Stomach (tissue), 9 donors: ENCODE measurements around the gene TBC1D4. TPM values are rescaled to one million over a fixed set of nuclear protein-coding genes. Genes with fewer than 3 reads are reported as not detected.

Experiments used
- DNase-seq, 2 donors: peaks; one replicate each; pipeline versions ENCODE4 v3.0.0 to v3.0.0-alpha.2; 2013 to 2019
- H3K27ac ChIP-seq, 5 donors: fragments of 200-600 bp in 4 of 5; sonication (generic) in 4 of 5; one replicate each; pipeline ENCODE4 v1.5.1; 2013 to 2019; ENCODE audit warnings: mild to moderate bottlenecking in 1 of 5, moderate library complexity in 1 of 5
- H3K27me3 ChIP-seq, 3 donors: fragments of 200-600 bp; sonication (generic); one replicate each; pipeline ENCODE4 v1.5.1; 2017 to 2019; ENCODE audit warnings: mixed run types in 1 of 3
- H3K36me3 ChIP-seq, 4 donors: fragments of 200-600 bp; sonication (generic); 1 replicate in 3 of 4; 2 replicates in 1 of 4; pipeline ENCODE4 v1.5.1; 2016 to 2019
- H3K4me1 ChIP-seq, 4 donors: fragments of 200-600 bp; sonication (generic); one replicate each; pipeline ENCODE4 v1.5.1; 2016 to 2019
- H3K4me3 ChIP-seq, 4 donors: fragments of 200-600 bp; sonication (generic) in 3 of 4; one replicate each; pipeline ENCODE4 v1.5.1; 2016 to 2019; ENCODE audit warnings: mild to moderate bottlenecking in 1 of 4
- H3K9me3 ChIP-seq, 4 donors: fragments of 200-600 bp; sonication (generic); one replicate each; pipeline ENCODE4 v1.5.1; 2016 to 2019
- EP300 ChIP-seq: sonication (generic); formaldehyde crosslinking; IDR thresholded peaks from one replicate; pipeline ENCODE4 v1.6.1; 2017; ENCODE audit warnings: antibody characterized with exemption
- POLR2A ChIP-seq, 4 donors: fragments of 450-650 bp; IDR thresholded peaks; one replicate each; pipeline ENCODE4 v1.6.1; 2016; ENCODE audit warnings: antibody characterized with exemption in 4 of 4, control low read depth in 2 of 4, mild to moderate bottlenecking in 1 of 4, moderate library complexity in 1 of 4
- POLR2AphosphoS5 ChIP-seq, 3 donors: sonication (generic); formaldehyde crosslinking; IDR thresholded peaks; one replicate each; pipeline ENCODE4 v1.6.1; 2016; ENCODE audit warnings: antibody characterized with exemption in 3 of 3
- WGBS, 5 donors: extraction: QIAGEN DNeasy Blood & Tissue Kit in 3 of 5; methylation state at CpG; one replicate each; pipeline versions ENCODE4 v1.1.5 to v1.1.7; 2013 to 2018; 5-methylcytosine and 5-hydroxymethylcytosine counted together
- intact Hi-C: fragments of 100-400 bp; cut with DNase I; formaldehyde crosslinking; loops from one replicate; pipeline ENCODE4 v1.15.1; 2023; ENCODE audit warnings: low total_unique reads
- polyA plus RNA-seq, 3 donors: library from polyadenylated mRNA; stranded (reverse); fragments of 200-250 nt; gene quantifications; one replicate each; pipeline ENCODE4 v1.2.3, GENCODE V29; 2013
- total RNA-seq, 5 donors: library from RNA; depleted of rRNA; stranded (reverse); fragments of >200 nt; gene quantifications; one replicate each; pipeline versions ENCODE4 v1.1.0 to v1.2.3, GENCODE V29; 2014 to 2016
- TF ChIP-seq, protein P1 (sequence below), 7 experiments: fragments of 450-650 bp in 4 of 7; fragments of 200-600 bp in 3 of 7; sonication (generic) in 3 of 7; IDR thresholded peaks; one replicate each; pipeline ENCODE4 v1.5.1; 2016 to 2019; ENCODE audit warnings: antibody characterized with exemption in 7 of 7, control low read depth in 2 of 7, mild to moderate bottlenecking in 1 of 7
- donor health status: healthy with polysubstance abuse.
- donor health status: Bipolar disorder and iron deficiency.
- donor health status: healthy.

Gene TBC1D4
- total and polyA plus RNA-seq, 8 donors = 4.9 to 47.8 (median 27.3) TPM

DNA sequence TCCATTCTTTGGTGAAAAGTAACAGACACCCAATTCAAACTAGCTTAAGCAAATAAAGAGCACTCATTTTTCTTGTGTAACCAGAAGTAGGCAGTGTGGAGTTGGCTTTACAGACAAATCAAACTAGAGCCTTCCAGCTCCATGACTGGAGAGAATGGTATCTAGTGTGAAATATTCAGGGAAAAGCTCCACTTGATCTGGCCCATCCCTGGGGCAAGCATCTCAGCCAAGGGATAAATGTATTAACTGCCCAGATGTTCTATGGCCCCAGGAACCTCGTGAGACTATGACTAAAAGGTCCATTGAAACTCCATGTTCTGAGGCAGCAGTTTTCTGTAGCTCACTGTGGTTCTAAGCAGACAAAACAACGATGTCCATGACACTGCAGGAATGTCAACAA, 49.9 kb downstream of the TBC1D4 start:
- intact Hi-C loops = no loop called here
- no peak for DNase-seq
- 49 to 61% (median 55%) methylated on average over 2 of the region's 2 CpGs for WGBS, 5 donors
- Histone ChIP-seq H3K36me3 (no peaks in the 10 kb centered on the region), H3K27me3 (no peaks in the 10 kb centered on the region), H3K27ac (no peak overlapping the region), H3K4me3 (no peak overlapping the region), H3K9me3 (no peaks in the 10 kb centered on the region), H3K4me1 (peaks cover 0 to 23% (median 9%) of the 10 kb centered on the region in 4 donors)
- TF ChIP-seq POLR2AphosphoS5 (IDR thresholded peaks at IDR 0.05) = no peak
- no peak for TF ChIP-seq EP300
- TF ChIP-seq, protein P1, sequence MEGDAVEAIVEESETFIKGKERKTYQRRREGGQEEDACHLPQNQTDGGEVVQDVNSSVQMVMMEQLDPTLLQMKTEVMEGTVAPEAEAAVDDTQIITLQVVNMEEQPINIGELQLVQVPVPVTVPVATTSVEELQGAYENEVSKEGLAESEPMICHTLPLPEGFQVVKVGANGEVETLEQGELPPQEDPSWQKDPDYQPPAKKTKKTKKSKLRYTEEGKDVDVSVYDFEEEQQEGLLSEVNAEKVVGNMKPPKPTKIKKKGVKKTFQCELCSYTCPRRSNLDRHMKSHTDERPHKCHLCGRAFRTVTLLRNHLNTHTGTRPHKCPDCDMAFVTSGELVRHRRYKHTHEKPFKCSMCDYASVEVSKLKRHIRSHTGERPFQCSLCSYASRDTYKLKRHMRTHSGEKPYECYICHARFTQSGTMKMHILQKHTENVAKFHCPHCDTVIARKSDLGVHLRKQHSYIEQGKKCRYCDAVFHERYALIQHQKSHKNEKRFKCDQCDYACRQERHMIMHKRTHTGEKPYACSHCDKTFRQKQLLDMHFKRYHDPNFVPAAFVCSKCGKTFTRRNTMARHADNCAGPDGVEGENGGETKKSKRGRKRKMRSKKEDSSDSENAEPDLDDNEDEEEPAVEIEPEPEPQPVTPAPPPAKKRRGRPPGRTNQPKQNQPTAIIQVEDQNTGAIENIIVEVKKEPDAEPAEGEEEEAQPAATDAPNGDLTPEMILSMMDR (IDR thresholded peaks at IDR 0.05) = no peak
- no peak for TF ChIP-seq POLR2A (IDR thresholded peaks at IDR 0.05)

DNA sequence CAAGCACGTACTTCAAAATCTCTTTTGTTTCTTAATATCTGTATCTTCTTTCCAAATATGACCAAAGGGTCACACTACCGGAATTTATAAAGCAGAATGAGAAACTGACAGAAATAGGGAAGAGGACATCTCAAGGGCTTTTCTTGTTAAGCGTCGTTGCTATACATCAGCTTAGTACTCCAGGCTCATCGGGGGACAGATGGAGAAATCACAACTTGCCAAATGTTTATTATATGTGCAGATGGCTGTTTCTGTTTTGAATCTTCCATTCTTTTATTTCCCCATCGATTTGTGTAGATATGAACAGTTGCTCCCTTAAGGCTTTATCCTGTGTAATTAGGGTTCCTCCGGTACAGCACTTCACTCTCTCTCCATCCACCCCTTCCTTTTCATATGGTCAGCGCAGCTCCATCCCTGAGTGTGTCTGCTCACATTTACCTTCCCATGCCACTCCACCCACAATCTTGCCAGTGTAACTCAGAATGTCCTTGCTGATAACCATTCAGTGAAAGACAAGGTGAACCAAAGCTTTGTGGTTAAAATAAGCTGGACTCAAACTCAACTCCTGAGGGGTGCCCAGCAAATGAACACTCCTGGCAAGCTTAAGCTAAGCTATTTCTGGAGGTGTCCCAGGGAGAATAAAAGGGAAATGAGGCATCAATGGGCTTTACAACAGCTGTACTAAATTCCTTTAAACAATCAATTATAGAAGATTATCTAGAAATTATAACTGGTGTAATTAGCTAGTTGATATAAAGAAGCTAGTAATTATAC, 51.3 kb downstream of the TBC1D4 start:
- Histone ChIP-seq H3K9me3 (no peaks in the 10 kb centered on the region), H3K4me3 (no peak overlapping the region), H3K27ac (no peak overlapping the region), H3K27me3 (no peaks in the 10 kb centered on the region), H3K36me3 (no peaks in the 10 kb centered on the region), H3K4me1 (peaks cover 0 to 21% (median 9%) of the 10 kb centered on the region in 4 donors)
- intact Hi-C loops = no loop called here
- no peak for DNase-seq
- WGBS, 5 donors = 66 to 82% (median 76%) methylated on average over 8 of the region's 8 CpGs
- no peak for TF ChIP-seq POLR2AphosphoS5 (IDR thresholded peaks at IDR 0.05)
- no peak for TF ChIP-seq EP300
- no peak for TF ChIP-seq POLR2A (IDR thresholded peaks at IDR 0.05)
- TF ChIP-seq, protein P1 (IDR thresholded peaks at IDR 0.05) = no peak

DNA sequence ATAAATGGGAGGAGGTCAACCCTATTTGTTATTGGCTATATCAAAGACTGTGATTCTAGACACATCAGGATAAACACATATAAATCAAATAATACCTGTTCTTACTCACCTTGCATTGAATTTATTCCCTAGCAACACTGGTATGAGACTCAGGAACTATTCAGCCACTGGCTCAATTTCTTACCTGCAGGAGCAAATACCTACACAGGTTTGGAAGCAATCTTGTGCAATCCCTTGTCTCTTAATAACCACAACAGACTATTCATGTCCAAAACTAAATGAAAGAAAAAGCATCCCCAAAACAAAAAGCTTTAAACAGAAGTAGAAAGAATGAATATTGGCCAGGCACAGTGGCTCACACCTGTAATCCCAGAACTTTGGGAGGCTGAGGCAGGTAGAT, 55.5 kb downstream of the TBC1D4 start:
- no peaks in the 10 kb centered on the region for H3K36me3 ChIP-seq
- no peak overlapping the region for H3K27ac ChIP-seq
- intact Hi-C loops = no loop called here
- H3K4me1 ChIP-seq = peaks cover 0 to 12% (median 3%) of the 10 kb centered on the region in 4 donors
- TF ChIP-seq POLR2AphosphoS5 (IDR thresholded peaks at IDR 0.05) (no peak), POLR2A (IDR thresholded peaks at IDR 0.05) (no peak), EP300 (no peak)
- TF ChIP-seq, protein P1 (IDR thresholded peaks at IDR 0.05) = no peak
- no peak overlapping the region for H3K4me3 ChIP-seq
- no peaks in the 10 kb centered on the region for H3K9me3 ChIP-seq
- H3K27me3 ChIP-seq = no peaks in the 10 kb centered on the region
- no peak for DNase-seq

DNA sequence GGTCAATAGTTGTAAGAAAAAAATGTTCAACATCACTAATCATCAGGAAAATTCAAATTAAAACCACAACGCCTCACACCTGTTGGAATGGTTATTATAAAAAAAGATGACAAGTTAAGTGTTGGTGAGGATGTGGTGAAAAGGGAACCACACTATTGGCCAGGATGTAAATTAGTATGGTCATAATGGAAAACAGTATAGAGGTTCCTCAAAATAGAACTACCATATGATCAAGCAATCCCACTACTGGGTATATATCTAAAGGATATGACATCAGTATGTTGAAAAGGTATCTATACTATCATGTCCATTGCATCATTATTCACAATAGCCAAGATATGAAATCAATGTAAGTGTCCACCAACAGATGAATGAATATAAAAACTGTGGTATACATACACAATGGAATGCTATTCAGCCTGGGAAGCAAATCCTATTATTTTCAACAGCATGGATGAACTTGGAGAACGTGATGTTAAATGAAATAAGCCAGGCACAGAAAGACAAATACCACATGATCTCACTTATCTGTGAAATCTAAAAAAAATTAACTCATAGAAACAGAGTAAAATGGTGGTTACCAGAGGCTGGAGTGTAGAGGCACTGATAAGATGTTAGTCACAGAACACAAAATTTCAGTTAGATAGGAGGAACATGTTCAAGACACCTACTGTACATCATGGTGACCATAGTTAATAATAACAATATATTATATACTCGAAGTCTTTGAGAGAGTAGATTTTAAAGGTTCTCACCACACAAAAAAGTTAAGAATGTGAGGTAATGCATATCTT, 56.6 kb downstream of the TBC1D4 start:
- Histone ChIP-seq H3K27me3 (no peaks in the 10 kb centered on the region), H3K4me1 (peaks cover 0 to 8% (median under 1%) of the 10 kb centered on the region in 4 donors), H3K27ac (no peak overlapping the region), H3K9me3 (no peaks in the 10 kb centered on the region), H3K36me3 (no peaks in the 10 kb centered on the region), H3K4me3 (no peak overlapping the region)
- no peak for TF ChIP-seq POLR2A (IDR thresholded peaks at IDR 0.05)
- no peak for TF ChIP-seq POLR2AphosphoS5 (IDR thresholded peaks at IDR 0.05)
- no peak for TF ChIP-seq EP300
- TF ChIP-seq, protein P1 (IDR thresholded peaks at IDR 0.05) = no peak
- intact Hi-C loops = no loop called here
- 75 to 87% (median 85%) methylated on average over 3 of the region's 3 CpGs for WGBS, 5 donors
- no peak for DNase-seq
